GM12891 (cell line): ENCODE data around the gene IGFBP7.

ENCODE experiments used
- DNase-seq: peaks from one replicate; pipeline ENCODE4 v3.0.0; 2011; ENCODE audit warnings: low spot score; ENCODE audit not compliant: insufficient read length
- FAIRE-seq: peaks from 2 replicates; lab custom pipeline; 2011; peaks lifted over from hg19 to GRCh38; lab: Jason Lieb, UNC
- PAX5 ChIP-seq: IDR thresholded peaks from 2 replicates; pipeline ENCODE4 v1.6.1; 2011; ENCODE audit warnings: low read length, moderate library complexity, mild to moderate bottlenecking; ENCODE audit not compliant: insufficient read depth, severe bottlenecking
- POLR2A ChIP-seq: IDR thresholded peaks from 2 replicates; pipeline ENCODE4 v1.6.1; 2011; ENCODE audit warnings: low read depth, low read length, control low read depth
- POLR2AphosphoS5 ChIP-seq: IDR thresholded peaks from 2 replicates; pipeline ENCODE4 v1.6.1; 2011; ENCODE audit warnings: low read depth, low read length, control low read depth
- POU2F2 ChIP-seq: IDR thresholded peaks from 2 replicates; pipeline ENCODE4 v1.6.1; 2011; ENCODE audit warnings: low read depth, mild to moderate bottlenecking, control low read depth, low read length, moderate library complexity
- SPI1 ChIP-seq: IDR thresholded peaks from 2 replicates; pipeline ENCODE4 v1.6.1; 2011; ENCODE audit warnings: low read depth, low read length, control low read depth
- TAF1 ChIP-seq: IDR thresholded peaks from 2 replicates; pipeline ENCODE4 v1.6.1; 2011; ENCODE audit warnings: low read depth, low read length, control low read depth

Gene IGFBP7

DNA sequence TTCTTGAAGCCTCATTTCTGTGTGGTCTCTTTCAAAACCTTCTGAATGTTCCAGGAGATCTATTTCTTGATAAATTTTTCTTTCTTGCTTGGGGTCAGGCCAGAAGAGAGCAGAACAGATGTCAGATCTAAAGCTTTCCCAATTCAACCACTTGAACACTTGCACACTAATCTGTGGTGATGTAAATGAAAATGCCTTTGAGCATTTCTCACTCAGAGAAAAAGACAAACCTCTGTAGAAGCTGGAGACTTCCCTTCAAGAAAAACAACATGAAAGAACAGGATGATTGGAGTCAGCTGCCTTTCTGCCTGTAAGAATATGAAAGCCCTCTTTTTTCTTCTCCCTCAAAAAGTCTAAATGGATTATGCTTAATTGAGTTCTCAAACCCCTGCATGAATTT is 11.2 kb downstream of the IGFBP7 start:
- no peak for FAIRE-seq
- no peak for DNase-seq
- TF ChIP-seq TAF1 (no peak), SPI1 (no peak), POLR2A (no peak), PAX5 (no peak), POLR2AphosphoS5 (no peak), POU2F2 (no peak)

DNA sequence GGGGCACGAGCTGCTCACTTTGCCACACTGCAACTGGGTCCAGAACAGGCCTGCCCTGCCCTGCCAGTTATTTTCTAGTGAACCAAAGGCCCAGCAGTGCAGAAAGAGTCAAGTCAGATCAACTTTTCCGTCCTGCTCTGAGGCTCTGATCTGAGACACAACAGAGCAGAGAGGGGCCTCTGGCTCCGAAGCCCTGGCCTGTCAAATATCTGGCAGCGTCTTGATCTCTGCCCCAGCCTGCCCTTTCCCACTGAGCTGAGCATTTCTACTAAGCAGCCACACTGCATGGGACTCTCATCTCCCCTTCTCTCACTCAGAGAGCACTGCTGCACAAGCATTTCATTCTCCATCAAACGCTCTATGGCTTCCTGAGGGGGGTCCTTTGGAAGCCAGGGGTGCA is 11.8 kb downstream of the IGFBP7 start:
- no peak for FAIRE-seq
- TF ChIP-seq POLR2AphosphoS5 (no peak), POLR2A (no peak), PAX5 (no peak), POU2F2 (no peak), TAF1 (no peak), SPI1 (no peak)

GRCh38 chr4:57097711-57098110 is 12.5 kb downstream of the IGFBP7 start:
- TF ChIP-seq POU2F2 (no peak), PAX5 (no peak), SPI1 (no peak), POLR2A (no peak), TAF1 (no peak), POLR2AphosphoS5 (no peak)
- no peak for DNase-seq
- FAIRE-seq = no peak

More for the DNA sequence above, 11.8 kb downstream of the IGFBP7 start:
- no peak for DNase-seq

DNA sequence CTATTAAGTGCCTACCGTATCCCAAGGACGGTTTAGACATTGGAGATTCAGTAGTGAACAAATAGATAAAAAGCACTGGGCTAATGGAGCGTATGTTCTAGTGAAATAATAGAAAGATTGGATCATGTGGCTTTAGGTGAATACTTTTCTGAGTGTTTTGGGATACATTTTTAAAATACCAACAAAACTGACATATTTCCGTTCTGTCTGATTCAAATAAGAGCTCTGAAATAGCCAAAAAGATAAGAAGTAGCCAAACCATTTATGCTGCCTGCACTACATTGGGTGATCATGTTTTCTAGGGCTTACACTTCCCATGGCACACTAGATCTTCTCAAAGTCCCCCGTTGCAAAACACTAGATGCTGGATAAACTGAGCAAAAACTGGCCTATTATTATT is 14.2 kb downstream of the IGFBP7 start:
- DNase-seq = no peak
- TF ChIP-seq POLR2AphosphoS5 = no peak
- TF ChIP-seq SPI1 = no peak
- TF ChIP-seq POU2F2 = no peak
- no peak for TF ChIP-seq POLR2A
- no peak for TF ChIP-seq TAF1
- TF ChIP-seq PAX5 = no peak
- no peak for FAIRE-seq

- no peak for TF ChIP-seq PAX5
- TF ChIP-seq TAF1 = no peak
- no peak for TF ChIP-seq SPI1
- no peak for TF ChIP-seq POLR2AphosphoS5
- no peak for TF ChIP-seq POLR2A
- TF ChIP-seq POU2F2 = no peak
- DNase-seq = no peak
- FAIRE-seq = no peak
Measured at GRCh38 chr4:57095245-57095644, 14.9 kb downstream of the IGFBP7 start.

- no peak for TF ChIP-seq PAX5
- TF ChIP-seq SPI1 = no peak
- no peak for DNase-seq
- no peak for FAIRE-seq
Measured at GRCh38 chr4:57094832-57095223, 15.4 kb downstream of the IGFBP7 start.

DNA sequence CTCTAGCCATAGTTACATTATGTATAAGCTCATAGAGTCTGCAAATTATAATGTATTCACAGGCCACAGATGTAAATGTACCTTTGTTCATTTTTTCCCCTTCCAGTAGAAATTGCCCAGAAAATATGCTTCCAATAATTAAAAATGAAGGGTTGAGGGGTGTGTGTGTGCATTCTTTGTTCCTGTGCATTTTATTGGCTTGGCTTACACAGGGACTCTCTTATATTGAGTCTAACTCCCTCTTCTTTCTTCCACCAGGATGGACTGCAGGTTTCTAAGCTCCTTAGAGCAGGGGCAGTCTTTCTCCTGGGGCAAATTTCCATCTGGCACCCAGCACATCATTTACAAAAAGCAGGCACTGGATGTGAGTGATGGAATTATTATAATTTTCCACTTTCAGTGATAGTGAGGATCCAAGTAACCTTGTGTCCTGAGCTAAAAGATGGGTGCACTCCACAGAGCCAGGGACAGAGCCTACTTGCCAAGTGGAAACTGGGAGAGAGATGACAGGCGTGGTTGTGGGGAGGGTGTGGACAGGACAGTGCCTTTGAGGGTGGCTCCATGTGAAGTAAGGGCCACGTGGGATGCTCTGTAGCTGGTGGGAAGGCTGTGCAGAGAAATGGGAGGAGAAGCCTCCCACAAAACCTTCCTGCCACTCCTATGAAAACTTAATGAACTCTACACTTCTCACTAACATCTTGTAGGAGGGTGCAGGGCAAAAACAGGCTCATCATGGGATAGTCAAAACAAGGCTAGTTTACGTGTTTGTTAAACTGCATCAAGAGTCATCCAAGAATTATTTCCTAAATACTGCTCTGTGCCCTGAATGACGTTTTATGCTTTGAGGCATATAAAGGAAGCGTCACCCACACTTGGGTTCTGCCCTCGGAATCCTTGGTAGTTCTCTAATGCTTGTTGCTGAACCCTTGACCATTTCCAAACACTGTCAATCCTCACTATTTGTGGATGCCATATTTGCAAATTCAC is 16.0 kb downstream of the IGFBP7 start:
- FAIRE-seq (no peak), DNase-seq (no peak)
- no peak for TF ChIP-seq SPI1
- TF ChIP-seq PAX5 = no peak
- no peak for TF ChIP-seq POLR2A
- no peak for TF ChIP-seq POU2F2
- TF ChIP-seq POLR2AphosphoS5 = no peak
- no peak for TF ChIP-seq TAF1

DNA sequence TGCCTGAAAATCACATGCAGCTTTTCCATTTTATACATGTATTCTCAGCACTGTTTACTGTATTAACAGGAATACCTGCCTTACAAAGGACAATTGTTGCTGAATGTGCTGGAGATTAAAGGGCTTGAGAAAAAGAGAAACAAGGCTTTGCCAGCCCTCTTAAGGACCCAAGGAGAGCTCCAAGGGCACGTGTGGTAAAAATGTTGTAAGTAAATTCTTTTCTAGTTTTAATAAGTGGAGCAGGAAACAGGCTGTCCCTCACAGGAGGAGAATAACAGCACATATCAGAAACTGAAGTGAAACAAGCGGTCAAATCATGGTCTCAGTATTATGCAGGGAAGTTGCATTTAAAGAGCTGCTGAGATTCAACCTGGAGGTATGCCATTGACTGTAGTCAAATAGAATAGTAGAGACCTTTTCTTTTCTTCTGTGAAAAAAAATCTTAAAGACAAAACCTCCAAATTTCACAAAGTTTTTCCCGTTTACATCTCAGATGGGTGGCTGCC is 18.5 kb downstream of the IGFBP7 start:
- no peak for TF ChIP-seq TAF1
- TF ChIP-seq POLR2AphosphoS5 = no peak
- no peak for TF ChIP-seq POU2F2
- TF ChIP-seq POLR2A = no peak
- TF ChIP-seq SPI1 = no peak
- TF ChIP-seq PAX5 = no peak
- DNase-seq = no peak
- FAIRE-seq = no peak

DNA sequence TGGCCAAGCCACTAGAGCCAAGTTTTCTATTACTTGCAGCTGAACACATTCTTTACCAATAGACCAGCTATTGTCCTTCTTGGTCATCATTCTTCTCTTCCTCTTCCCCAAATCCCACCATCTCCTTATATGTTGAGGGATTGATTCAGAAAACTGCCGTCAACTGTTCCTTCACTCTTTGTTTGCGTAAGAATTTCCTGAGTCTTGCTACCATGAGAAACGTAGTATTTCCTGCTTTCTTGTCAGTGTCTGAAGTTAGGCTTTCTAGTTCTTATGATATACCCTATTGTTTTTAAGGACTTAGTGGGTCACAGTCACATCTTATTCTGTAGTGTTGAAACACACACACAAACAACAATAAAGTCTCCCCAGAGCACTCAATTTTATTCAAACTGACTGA is 20.1 kb downstream of the IGFBP7 start:
- TF ChIP-seq TAF1 (no peak), POLR2AphosphoS5 (no peak), SPI1 (no peak), POU2F2 (no peak), POLR2A (no peak), PAX5 (no peak)
- no peak for FAIRE-seq
- DNase-seq = no peak
